IMR-90 (cell line): ENCODE measurements around the gene UBE2G1. TPM values are rescaled to one million over a fixed set of nuclear protein-coding genes. Genes with fewer than 3 reads are reported as not detected.

Experiments used
- ATAC-seq: fragments of 200-7000 bp; cut with Tn5 transposase; 2 replicates; pipeline ENCODE4 v1.9.1; 2020; ENCODE audit warnings: low read depth, mild to moderate bottlenecking, moderate library complexity
- BruUV-seq: library from RNA; stranded (reverse); fragments of 400-500 nt; replicated peaks from 2 replicates; lab custom pipeline; 2021; lab: Mats Ljungman, UMichigan
- CTCF ChIA-PET: fragments of 300-600 bp; formaldehyde crosslinking; extraction: SDS; loops from one replicate; lab custom pipeline; 2021; ENCODE audit warnings: antibody characterized with exemption; lab: Yijun Ruan, JAX
- POLR2A ChIA-PET: fragments of 300-600 bp; sonication (Branson Sonifier 250); formaldehyde crosslinking; loops from one replicate; lab custom pipeline; 2022; ENCODE audit warnings: antibody characterized with exemption; ENCODE audit not compliant: unreplicated experiment; lab: Charles Lee
- DNase-seq: peaks from one replicate; pipeline ENCODE4 v3.0.0; 2013
- H2AFZ ChIP-seq: replicated peaks from 2 replicates; pipeline ENCODE3; 2013; ENCODE audit warnings: low read length, mild to moderate bottlenecking; ENCODE audit not compliant: poor library complexity
- H2AK5ac ChIP-seq: 2 replicates; pipeline ENCODE4 v1.6.1; 2013; ENCODE audit warnings: low read depth, low read length, inconsistent platforms
- H2AK9ac ChIP-seq: replicated peaks from 2 replicates; pipeline ENCODE3; 2013; ENCODE audit warnings: mild to moderate bottlenecking, low read depth, low read length, moderate library complexity; ENCODE audit not compliant: poor library complexity
- H2BK120ac ChIP-seq: 2 replicates; pipeline ENCODE4 v1.6.1; 2013; ENCODE audit warnings: low read depth, low read length, inconsistent platforms
- H2BK15ac ChIP-seq: 3 replicates; pipeline ENCODE4 v1.6.1; 2013; ENCODE audit warnings: low read depth, low read length, inconsistent platforms
- H2BK20ac ChIP-seq: 2 replicates; pipeline ENCODE4 v1.6.1; 2013; ENCODE audit warnings: low read depth, mild to moderate bottlenecking, inconsistent platforms, low read length, moderate library complexity
- H2BK5ac ChIP-seq: 2 replicates; pipeline ENCODE4 v1.6.1; 2013; ENCODE audit warnings: mild to moderate bottlenecking, low read depth, low read length, inconsistent platforms; ENCODE audit not compliant: poor library complexity, severe bottlenecking
- H3K14ac ChIP-seq: replicated peaks from 2 replicates; pipeline ENCODE4 v1.6.1; 2013; ENCODE audit warnings: low read depth, low read length, inconsistent platforms
- H3K18ac ChIP-seq: 2 replicates; pipeline ENCODE4 v1.6.1; 2013; ENCODE audit warnings: low read depth, low read length, control low read depth
- H3K23ac ChIP-seq: 2 replicates; pipeline ENCODE4 v1.6.1; 2013; ENCODE audit warnings: low read depth, low read length, inconsistent platforms
- H3K27ac ChIP-seq: 2 replicates; pipeline ENCODE4 v1.5.1; 2013; ENCODE audit warnings: mild to moderate bottlenecking, control low read depth, low read length; ENCODE audit not compliant: insufficient read depth
- H3K27me3 ChIP-seq: 2 replicates; pipeline ENCODE4 v1.6.1; 2013; ENCODE audit warnings: low read length; ENCODE audit not compliant: control insufficient read depth, insufficient read depth
- H3K36me3 ChIP-seq: 2 replicates; pipeline ENCODE4 v1.6.1; 2013; ENCODE audit warnings: low read length, mixed read lengths; ENCODE audit not compliant: control insufficient read depth, insufficient read depth
- H3K4ac ChIP-seq: 2 replicates; pipeline ENCODE4 v1.6.1; 2013; ENCODE audit warnings: low read depth, low read length, inconsistent platforms
- H3K4me1 ChIP-seq: 2 replicates; pipeline ENCODE4 v1.6.1; 2013; ENCODE audit warnings: low read length, mixed read lengths; ENCODE audit not compliant: control insufficient read depth, insufficient read depth
- H3K4me2 ChIP-seq: 2 replicates; pipeline ENCODE4 v1.6.1; 2013; ENCODE audit warnings: low read depth, mild to moderate bottlenecking, control low read depth, low read length, moderate library complexity
- H3K4me3 ChIP-seq: 2 replicates; pipeline ENCODE4 v1.5.1; 2013; ENCODE audit warnings: low read depth, mild to moderate bottlenecking, control low read depth, low read length, moderate library complexity; ENCODE audit not compliant: insufficient read depth
- H3K56ac ChIP-seq: 2 replicates; pipeline ENCODE4 v1.6.1; 2013; ENCODE audit warnings: low read length, inconsistent platforms; ENCODE audit not compliant: insufficient read depth; ENCODE audit errors: extremely low read depth
- H3K79me1 ChIP-seq, 2 experiments: 2 replicates each; pipeline ENCODE4 v1.6.1; 2013; ENCODE audit warnings: low read length in 2 of 2, inconsistent platforms in 1 of 2, low read depth in 1 of 2
- H3K9ac ChIP-seq: 2 replicates; pipeline ENCODE4 v1.6.1; 2013; ENCODE audit warnings: low read depth, low read length, control low read depth
- H3K9me1 ChIP-seq: 2 replicates; pipeline ENCODE4 v1.6.1; 2013; ENCODE audit warnings: low read length, inconsistent platforms; ENCODE audit not compliant: insufficient read depth
- H3K9me3 ChIP-seq: 2 replicates; pipeline ENCODE4 v1.6.1; 2013; ENCODE audit warnings: low read length; ENCODE audit not compliant: control insufficient read depth, insufficient read depth
- H4K20me1 ChIP-seq: 2 replicates; pipeline ENCODE4 v1.6.1; 2013; ENCODE audit warnings: low read length, inconsistent platforms; ENCODE audit not compliant: insufficient read depth
- H4K5ac ChIP-seq: 2 replicates; pipeline ENCODE4 v1.6.1; 2013; ENCODE audit warnings: mild to moderate bottlenecking, low read depth, low read length, control low read depth
- H4K8ac ChIP-seq, 2 experiments: 2 replicates each; pipeline ENCODE4 v1.6.1; 2013; ENCODE audit warnings: low read depth in 2 of 2, low read length in 2 of 2, control low read depth in 1 of 2, inconsistent platforms in 1 of 2
- H4K91ac ChIP-seq: 2 replicates; pipeline ENCODE4 v1.6.1; 2013; ENCODE audit warnings: low read depth, low read length, inconsistent platforms; ENCODE audit not compliant: insufficient read depth
- BHLHE40 ChIP-seq: fragments of 150-350 bp; IDR thresholded peaks from 2 replicates; pipeline ENCODE4 v1.6.1; 2016; ENCODE audit warnings: mild to moderate bottlenecking, low read depth, low read length
- CEBPB ChIP-seq: IDR thresholded peaks from 2 replicates; pipeline ENCODE4 v1.6.1; 2012; ENCODE audit warnings: low read depth, low read length, improper control_type of control experiment
- CTCF ChIP-seq: conservative IDR thresholded peaks from 2 replicates; pipeline ENCODE4 v1.5.1; 2012; ENCODE audit warnings: mild to moderate bottlenecking, low read depth, low read length, improper control_type of control experiment
- FOS ChIP-seq: fragments of 150-350 bp; IDR thresholded peaks from 2 replicates; pipeline ENCODE4 v1.6.1; 2016; ENCODE audit warnings: low read depth, low read length
- MAFK ChIP-seq: IDR thresholded peaks from 2 replicates; pipeline ENCODE4 v1.6.1; 2012; ENCODE audit warnings: low read depth, low read length, improper control_type of control experiment
- MXI1 ChIP-seq: IDR thresholded peaks from 2 replicates; pipeline ENCODE4 v1.6.1; 2012; ENCODE audit warnings: low read depth, mild to moderate bottlenecking, low read length, moderate library complexity, borderline replicate concordance
- NFE2L2 ChIP-seq: fragments of 150-350 bp; IDR thresholded peaks from 2 replicates; pipeline ENCODE4 v1.6.1; 2016; ENCODE audit warnings: low read depth, mild to moderate bottlenecking, low read length
- POLR2A ChIP-seq: IDR thresholded peaks from 2 replicates; pipeline ENCODE4 v1.6.1; 2012; ENCODE audit warnings: mild to moderate bottlenecking, low read depth, low read length
- RAD21 ChIP-seq: IDR thresholded peaks from 2 replicates; pipeline ENCODE4 v1.6.1; 2012; ENCODE audit warnings: low read length, improper control_type of control experiment
- SMC3 ChIP-seq: fragments of 150-350 bp; IDR thresholded peaks from 2 replicates; pipeline ENCODE4 v1.6.1; 2016; ENCODE audit warnings: low read depth, mild to moderate bottlenecking, antibody characterized with exemption, low read length, moderate library complexity
- USF2 ChIP-seq: fragments of 150-350 bp; IDR thresholded peaks from 2 replicates; pipeline ENCODE4 v1.6.1; 2017; ENCODE audit warnings: mild to moderate bottlenecking, antibody characterized with exemption, low read length, low read depth
- WGBS, 2 experiments: methylation state at CpG; one replicate each; pipeline versions ENCODE4 v1.1.5 to v1.1.7; 2013; ENCODE audit warnings: missing lambda C conversion rate in 2 of 2; ENCODE audit not compliant: insufficient read length in 1 of 2; ENCODE audit errors: extremely low coverage in 2 of 2; 5-methylcytosine and 5-hydroxymethylcytosine counted together
- dilution Hi-C: fragments of 300-500 bp; cut with HindIII; formaldehyde crosslinking; loops from one replicate; pipeline ENCODE4 v1.14.3; 2018; ENCODE audit warnings: low sequenced_read_pairs; ENCODE audit not compliant: unreplicated experiment
- in situ Hi-C: fragments of 300-500 bp; cut with MboI; formaldehyde crosslinking; loops from 3 replicates; pipeline ENCODE4 v1.14.3; 2019; ENCODE audit warnings: low sequenced_read_pairs, inconsistent platforms, mixed read lengths
- intact Hi-C: fragments of 100-400 bp; cut with micrococcal nuclease; formaldehyde crosslinking; loops from 2 replicates; pipeline ENCODE4 v1.10.0; 2022
- polyA plus RNA-seq, 3 experiments: library from polyadenylated mRNA; depleted of rRNA; stranded (reverse); fragments of >200 nt; gene quantifications; 2 replicates each; pipeline ENCODE4 v1.2.3, GENCODE V29; 2012; ENCODE audit warnings: low replicate concordance in 1 of 3
- total RNA-seq: library from RNA; depleted of rRNA; stranded (reverse); fragments of >200 nt; gene quantifications from 2 replicates; pipeline ENCODE4 v1.2.3, GENCODE V29; 2012

Gene UBE2G1
- total and polyA plus RNA-seq, 2 of the 4 experiments (the other 2 are of a cell fraction), result 26.3 to 26.6 TPM

- no peak overlapping the region for H2AK5ac ChIP-seq
These were observed 99.1 kb downstream of the UBE2G1 start for GRCh38 chr17:4267402-4267801.

More at GRCh38 chr17:4267402-4267801, 99.1 kb downstream of the UBE2G1 start:
- no peak overlapping the region for H2BK20ac ChIP-seq
- no peak overlapping the region for H2BK5ac ChIP-seq
- no peak overlapping the region for H2BK120ac ChIP-seq
- TF ChIP-seq NFE2L2 (no peak), FOS (no peak), POLR2A (no peak), CEBPB (no peak), SMC3 (no peak), CTCF (no peak), MXI1 (no peak), MAFK (no peak), RAD21 (no peak), USF2 (no peak), BHLHE40 (no peak)
- H4K91ac ChIP-seq, result no peak overlapping the region
- H4K8ac ChIP-seq, result no peak overlapping the region
- peaks cover 10 to 31% of the 10 kb centered on the region in 2 experiments for H3K79me1 ChIP-seq
- H2AK9ac ChIP-seq, result no peak overlapping the region
- H2AFZ ChIP-seq, result no peak overlapping the region
- ChIA-PET CTCF (no interaction called here), POLR2A (no interaction called here)
- H3K9me3 ChIP-seq, result no peaks in the 10 kb centered on the region
- H3K14ac ChIP-seq, result no peak overlapping the region
- H3K27me3 ChIP-seq, result no peaks in the 10 kb centered on the region
- H4K5ac ChIP-seq, result no peak overlapping the region
- no peak overlapping the region for H3K9ac ChIP-seq
- ATAC-seq (no peak), DNase-seq (no peak)
- no peak overlapping the region for H3K27ac ChIP-seq
- H4K20me1 ChIP-seq, result peaks cover 7% of the 10 kb centered on the region; the same call in 1 of the 2 replicates
- intact Hi-C loops (no loop called here), in situ Hi-C loops (no loop called here), dilution Hi-C loops (no loop called here)
- no peak overlapping the region for H3K18ac ChIP-seq
- H3K9me1 ChIP-seq, result peaks cover 15% of the 10 kb centered on the region; the same call in 1 of the 2 replicates
- H3K4me1 ChIP-seq, result peaks cover 4% of the 10 kb centered on the region
- no peak overlapping the region for H2BK15ac ChIP-seq
- BruUV-seq, result no TSS peak
- no peak overlapping the region for H3K56ac ChIP-seq
- 96% methylated on average over 8 of the region's 8 CpGs; no CpG with 5 or more reads in 1 of the 2 experiments for WGBS, 2 experiments
- H3K36me3 ChIP-seq, result peaks cover 12% of the 10 kb centered on the region
- H3K4me3 ChIP-seq, result no peak overlapping the region
- H3K4ac ChIP-seq, result no peak overlapping the region
- no peak overlapping the region for H3K4me2 ChIP-seq
- no peak overlapping the region for H3K23ac ChIP-seq
